SK-N-SH treated with all-trans-retinoic acid at 6 μM for 48 hours (cell line): ENCODE results near the gene PRPF40B.

Experiments
- POU6F1 ChIP-seq: fragments of 250-450 bp; sonication (Bioruptor Pico); IDR thresholded peaks from 2 replicates; pipeline ENCODE4 v1.8.0; 2021; ENCODE audit warnings: low read depth, mild to moderate bottlenecking, moderate library complexity, borderline replicate concordance
- ZFP3 ChIP-seq: fragments of 250-450 bp; sonication (Bioruptor Pico); IDR thresholded peaks from 2 replicates; pipeline ENCODE4 v1.5.0; 2020; ENCODE audit warnings: mild to moderate bottlenecking, moderate library complexity
- ZFP30 ChIP-seq: fragments of 450-650 bp; formaldehyde crosslinking; IDR thresholded peaks from 2 replicates; pipeline ENCODE4 v1.5.0; 2022; ENCODE audit warnings: mild to moderate bottlenecking, moderate library complexity
- ZNF70 ChIP-seq: fragments of 450-650 bp; formaldehyde crosslinking; IDR thresholded peaks from 2 replicates; pipeline ENCODE4 v1.5.0; 2020; ENCODE audit warnings: mild to moderate bottlenecking, moderate library complexity
- TF ChIP-seq, protein P1 (sequence below): fragments of 250-450 bp; sonication (Bioruptor Pico); IDR thresholded peaks from 2 replicates; pipeline ENCODE4 v1.5.1; 2020; ENCODE audit warnings: low read depth, mild to moderate bottlenecking, moderate library complexity

GRCh38 chr12:49642370-49642802, 19.0 kb downstream of the PRPF40B start:
- TF ChIP-seq ZFP30 (CRISPR knock-in tag) = no peak
- no peak for TF ChIP-seq POU6F1 (CRISPR knock-in tag)
- no peak for TF ChIP-seq ZNF70 (CRISPR knock-in tag)
- no peak for TF ChIP-seq ZFP3
- TF ChIP-seq, protein P1, sequence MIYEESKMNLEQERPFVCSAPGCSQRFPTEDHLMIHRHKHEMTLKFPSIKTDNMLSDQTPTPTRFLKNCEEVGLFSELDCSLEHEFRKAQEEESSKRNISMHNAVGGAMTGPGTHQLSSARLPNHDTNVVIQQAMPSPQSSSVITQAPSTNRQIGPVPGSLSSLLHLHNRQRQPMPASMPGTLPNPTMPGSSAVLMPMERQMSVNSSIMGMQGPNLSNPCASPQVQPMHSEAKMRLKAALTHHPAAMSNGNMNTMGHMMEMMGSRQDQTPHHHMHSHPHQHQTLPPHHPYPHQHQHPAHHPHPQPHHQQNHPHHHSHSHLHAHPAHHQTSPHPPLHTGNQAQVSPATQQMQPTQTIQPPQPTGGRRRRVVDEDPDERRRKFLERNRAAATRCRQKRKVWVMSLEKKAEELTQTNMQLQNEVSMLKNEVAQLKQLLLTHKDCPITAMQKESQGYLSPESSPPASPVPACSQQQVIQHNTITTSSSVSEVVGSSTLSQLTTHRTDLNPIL (CRISPR knock-in tag) = no peak
